Nephron progenitor cell (in vitro differentiated cells): ENCODE measurements around the gene ZFYVE9.
"Not testable (repeated sequence)": the region's sequence is repeated elsewhere in the genome, so short reads cannot be mapped to it uniquely, and the experiment has no call there.

Experiments
- DNase-seq: peaks from one replicate; pipeline ENCODE4 v3.0.0; 2021
- H3K27ac Mint-ChIP-seq: 2 replicates; pipeline ENCODE4 v1.8.0; 2021; ENCODE audit warnings: mild to moderate bottlenecking, moderate library complexity, mixed read lengths
- H3K27me3 Mint-ChIP-seq: 2 replicates; pipeline ENCODE4 v1.8.0; 2021; ENCODE audit warnings: mild to moderate bottlenecking, low read depth, mixed read lengths; ENCODE audit not compliant: poor library complexity
- H3K36me3 Mint-ChIP-seq: 2 replicates; pipeline ENCODE4 v1.8.0; 2021; ENCODE audit warnings: low read depth, mixed read lengths
- H3K4me1 Mint-ChIP-seq: 2 replicates; pipeline ENCODE4 v1.8.0; 2021; ENCODE audit warnings: mixed read lengths
- H3K4me3 Mint-ChIP-seq: 2 replicates; pipeline ENCODE4 v1.8.0; 2021; ENCODE audit warnings: mild to moderate bottlenecking, moderate library complexity, mixed read lengths
- H3K9me3 Mint-ChIP-seq: 2 replicates; pipeline ENCODE4 v1.8.0; 2021; ENCODE audit warnings: mild to moderate bottlenecking, moderate library complexity, mixed read lengths
- TF ChIP-seq, protein P1 (sequence below): fragments of 200-600 bp; sonication (generic); IDR thresholded peaks from 2 replicates; pipeline ENCODE4 v1.5.0; 2021; ENCODE audit warnings: antibody characterized with exemption

Gene ZFYVE9

DNA sequence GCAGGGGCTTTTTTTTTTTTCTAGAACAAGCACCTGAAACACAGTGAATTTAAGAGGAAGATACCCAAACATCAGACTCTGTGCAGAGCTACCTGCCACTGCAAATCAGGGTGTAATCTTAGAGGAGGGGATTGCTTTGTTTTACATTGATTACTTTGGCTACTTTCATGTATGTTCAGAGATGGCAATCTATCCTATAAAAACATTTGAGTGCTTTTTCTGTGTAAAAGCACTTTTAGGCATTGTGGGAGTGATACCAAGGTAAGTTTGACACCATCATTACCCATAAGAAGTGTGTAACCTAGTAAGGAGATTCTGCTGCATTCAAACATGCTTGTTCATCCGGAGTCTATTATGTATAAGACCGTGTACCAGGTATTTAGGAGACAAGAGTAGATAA lies 50.1 kb downstream of the ZFYVE9 start:
- Mint-ChIP-seq H3K4me1 (no peaks in the 10 kb centered on the region), H3K27me3 (no peaks in the 10 kb centered on the region), H3K27ac (no peak overlapping the region), H3K9me3 (peaks cover 19% of the 10 kb centered on the region), H3K36me3 (peaks cover 26% of the 10 kb centered on the region), H3K4me3 (no peak overlapping the region)
- DNase-seq, result no peak
- TF ChIP-seq, protein P1, sequence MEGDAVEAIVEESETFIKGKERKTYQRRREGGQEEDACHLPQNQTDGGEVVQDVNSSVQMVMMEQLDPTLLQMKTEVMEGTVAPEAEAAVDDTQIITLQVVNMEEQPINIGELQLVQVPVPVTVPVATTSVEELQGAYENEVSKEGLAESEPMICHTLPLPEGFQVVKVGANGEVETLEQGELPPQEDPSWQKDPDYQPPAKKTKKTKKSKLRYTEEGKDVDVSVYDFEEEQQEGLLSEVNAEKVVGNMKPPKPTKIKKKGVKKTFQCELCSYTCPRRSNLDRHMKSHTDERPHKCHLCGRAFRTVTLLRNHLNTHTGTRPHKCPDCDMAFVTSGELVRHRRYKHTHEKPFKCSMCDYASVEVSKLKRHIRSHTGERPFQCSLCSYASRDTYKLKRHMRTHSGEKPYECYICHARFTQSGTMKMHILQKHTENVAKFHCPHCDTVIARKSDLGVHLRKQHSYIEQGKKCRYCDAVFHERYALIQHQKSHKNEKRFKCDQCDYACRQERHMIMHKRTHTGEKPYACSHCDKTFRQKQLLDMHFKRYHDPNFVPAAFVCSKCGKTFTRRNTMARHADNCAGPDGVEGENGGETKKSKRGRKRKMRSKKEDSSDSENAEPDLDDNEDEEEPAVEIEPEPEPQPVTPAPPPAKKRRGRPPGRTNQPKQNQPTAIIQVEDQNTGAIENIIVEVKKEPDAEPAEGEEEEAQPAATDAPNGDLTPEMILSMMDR, result no peak

DNA sequence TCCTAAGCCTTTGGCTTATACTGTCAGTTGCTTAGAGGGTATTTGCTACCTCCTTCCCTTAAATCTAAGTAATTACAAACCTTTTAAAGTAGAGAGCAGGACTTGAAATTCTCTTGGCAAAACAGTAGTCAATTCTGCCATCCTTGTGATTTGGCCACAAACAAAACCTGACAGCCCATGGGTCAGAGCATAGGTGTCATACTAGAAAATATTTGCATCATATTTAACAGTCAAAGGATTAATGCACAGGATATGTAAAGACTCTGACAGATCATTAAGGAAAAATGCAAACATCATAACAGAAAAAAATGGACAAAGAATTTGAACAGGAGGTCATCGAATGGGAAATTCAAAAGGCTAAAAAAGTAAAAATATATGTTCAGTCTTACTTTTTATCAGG lies 50.5 kb downstream of the ZFYVE9 start:
- no peak for DNase-seq
- Mint-ChIP-seq H3K4me1 (no peaks in the 10 kb centered on the region), H3K27me3 (no peaks in the 10 kb centered on the region), H3K9me3 (peaks cover 15% of the 10 kb centered on the region), H3K36me3 (peaks cover 21% of the 10 kb centered on the region), H3K4me3 (no peak overlapping the region), H3K27ac (no peak overlapping the region)
- TF ChIP-seq, protein P1, result no peak

DNA sequence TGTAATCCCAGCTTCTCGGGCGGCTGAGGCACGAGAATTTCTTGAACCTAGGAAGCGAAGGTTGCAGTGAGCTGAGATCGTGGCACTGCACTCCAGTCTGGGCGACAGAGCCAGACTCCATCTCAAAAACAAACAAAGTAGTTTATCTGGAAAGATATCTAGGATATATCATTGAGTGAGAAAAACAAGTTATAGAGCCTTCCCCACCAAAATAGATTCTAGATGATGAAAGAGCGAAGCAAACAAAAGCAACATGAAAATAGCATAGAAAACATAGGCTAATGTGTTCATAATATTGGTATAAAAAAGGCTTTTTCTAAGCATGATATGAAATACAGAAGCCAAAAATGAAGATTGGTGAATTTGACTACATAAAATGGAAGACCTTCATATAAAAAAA lies 52.1 kb downstream of the ZFYVE9 start:
- H3K36me3 Mint-ChIP-seq, result peaks cover 15% of the 10 kb centered on the region
- TF ChIP-seq, protein P1, result no peak
- no peaks in the 10 kb centered on the region for H3K4me1 Mint-ChIP-seq
- DNase-seq, result no peak
- H3K4me3 Mint-ChIP-seq, result no peak overlapping the region
- no peak overlapping the region for H3K27ac Mint-ChIP-seq
- peaks cover 14% of the 10 kb centered on the region for H3K9me3 Mint-ChIP-seq
- H3K27me3 Mint-ChIP-seq, result no peaks in the 10 kb centered on the region

DNA sequence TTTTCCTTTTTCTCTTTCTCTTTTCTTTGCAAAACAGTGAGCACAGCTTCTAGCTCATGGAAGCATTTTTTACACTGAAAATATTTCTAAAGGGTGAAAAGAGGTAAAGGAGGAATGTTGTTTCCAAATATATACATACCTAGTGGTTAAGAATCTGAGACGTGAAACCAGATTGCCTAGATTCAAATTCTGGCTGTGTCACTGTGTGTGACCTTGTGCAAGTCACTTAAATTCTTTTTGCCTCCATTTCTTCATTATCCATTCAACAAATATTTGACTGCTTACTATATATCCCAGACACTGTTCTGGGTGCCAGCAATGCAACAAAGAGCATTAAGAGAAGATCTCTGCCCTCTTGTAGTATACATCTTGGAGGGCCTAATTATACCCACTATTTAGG lies 53.3 kb downstream of the ZFYVE9 start:
- TF ChIP-seq, protein P1, result no peak
- no peaks in the 10 kb centered on the region for H3K27me3 Mint-ChIP-seq
- peaks cover 19% of the 10 kb centered on the region for H3K9me3 Mint-ChIP-seq
- peaks cover 20% of the 10 kb centered on the region for H3K36me3 Mint-ChIP-seq
- no peak for DNase-seq
- no peak overlapping the region for H3K4me3 Mint-ChIP-seq
- H3K27ac Mint-ChIP-seq, result no peak overlapping the region
- no peaks in the 10 kb centered on the region for H3K4me1 Mint-ChIP-seq

DNA sequence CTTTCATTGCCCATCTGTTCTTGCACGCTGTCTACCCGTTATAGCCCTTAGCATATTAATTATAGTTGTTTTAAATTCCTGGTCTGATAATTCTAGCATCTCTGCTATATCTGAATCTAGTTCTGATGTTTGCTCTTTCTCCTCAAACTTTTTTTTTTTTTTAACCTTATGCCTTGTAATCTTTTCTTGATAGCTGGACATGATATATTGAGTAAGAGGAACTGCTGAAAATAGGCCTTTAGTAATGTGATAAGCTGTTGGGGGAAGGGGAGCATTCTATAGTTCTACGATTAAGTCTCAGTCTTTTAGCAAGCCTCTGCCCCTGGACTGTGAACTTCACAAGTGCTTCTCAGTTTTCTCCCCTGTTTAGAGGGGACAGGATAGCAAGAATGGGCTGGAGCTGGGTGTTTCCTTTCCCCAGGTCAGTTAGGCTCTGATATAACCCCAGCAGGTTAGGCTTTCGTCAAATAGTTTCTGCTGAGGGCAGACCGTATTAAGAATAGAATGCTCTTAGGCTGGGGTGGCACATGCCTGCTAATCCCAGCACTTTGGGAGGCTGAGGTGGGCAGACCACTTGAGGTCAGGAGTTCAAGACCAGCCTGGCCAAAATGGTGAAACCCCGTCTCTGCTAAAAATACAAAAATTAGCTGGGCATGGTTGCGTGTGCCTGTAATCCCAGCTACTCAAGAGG lies 62.2 kb downstream of the ZFYVE9 start:
- TF ChIP-seq, protein P1, result no peak
- DNase-seq, result no peak
- Mint-ChIP-seq H3K27ac (peak overlapping the region; percentile 3), H3K9me3 (peaks cover 28% of the 10 kb centered on the region), H3K27me3 (no peaks in the 10 kb centered on the region), H3K4me3 (no peak overlapping the region), H3K36me3 (peaks cover 21% of the 10 kb centered on the region), H3K4me1 (peaks cover 7% of the 10 kb centered on the region)

DNA sequence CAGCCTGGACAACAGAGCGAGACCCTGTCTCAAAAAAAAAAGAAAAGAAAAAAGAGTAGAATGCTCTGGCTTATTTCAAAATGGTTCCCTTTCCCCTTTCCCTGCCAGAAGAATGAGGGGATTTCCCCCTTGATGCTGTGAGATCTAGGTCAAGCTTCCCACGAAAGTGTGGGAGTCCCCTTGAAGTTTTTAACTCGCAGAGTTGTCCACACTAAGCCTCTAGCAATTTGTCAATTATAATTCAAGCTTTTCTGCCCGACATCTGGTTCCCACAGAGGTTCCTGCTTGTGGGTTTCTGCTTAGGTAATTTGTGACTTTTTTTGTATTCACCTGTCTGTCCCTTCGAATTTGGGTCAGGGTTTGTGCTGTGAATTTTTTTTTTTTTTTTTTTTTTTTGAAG lies 62.8 kb downstream of the ZFYVE9 start:
- H3K27me3 Mint-ChIP-seq, result no peaks in the 10 kb centered on the region
- TF ChIP-seq, protein P1, result no peak
- H3K4me1 Mint-ChIP-seq, result peaks cover 7% of the 10 kb centered on the region
- no peak for DNase-seq
- no peak overlapping the region for H3K27ac Mint-ChIP-seq
- H3K9me3 Mint-ChIP-seq, result peaks cover 22% of the 10 kb centered on the region
- peaks cover 15% of the 10 kb centered on the region for H3K36me3 Mint-ChIP-seq
- H3K4me3 Mint-ChIP-seq, result no peak overlapping the region

DNA sequence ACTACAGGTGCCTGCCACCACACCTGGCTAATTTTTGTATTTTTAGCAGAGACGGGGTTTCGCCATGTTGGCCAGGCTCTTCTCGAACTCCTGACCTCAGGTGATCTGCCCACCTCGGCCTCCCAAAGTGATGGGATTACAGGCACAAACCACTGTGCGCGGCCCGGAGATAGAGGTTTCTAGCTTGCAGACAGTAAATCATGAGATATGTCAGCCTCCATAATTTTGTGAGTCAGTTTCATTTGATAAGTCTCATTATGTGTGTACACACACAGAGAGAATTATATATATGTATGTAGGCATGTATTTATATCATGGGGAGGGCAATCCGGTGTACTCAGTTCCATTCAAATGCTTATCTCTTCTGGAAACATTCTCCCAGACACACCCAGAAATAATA lies 64.8 kb downstream of the ZFYVE9 start:
- DNase-seq, H3K27me3 Mint-ChIP-seq, H3K27ac Mint-ChIP-seq, H3K4me3 Mint-ChIP-seq, H3K9me3 Mint-ChIP-seq, H3K4me1 Mint-ChIP-seq, H3K36me3 Mint-ChIP-seq: not testable (repeated sequence)
